ENCODE data around the gene HERC5.

Gene HERC5

DNA sequence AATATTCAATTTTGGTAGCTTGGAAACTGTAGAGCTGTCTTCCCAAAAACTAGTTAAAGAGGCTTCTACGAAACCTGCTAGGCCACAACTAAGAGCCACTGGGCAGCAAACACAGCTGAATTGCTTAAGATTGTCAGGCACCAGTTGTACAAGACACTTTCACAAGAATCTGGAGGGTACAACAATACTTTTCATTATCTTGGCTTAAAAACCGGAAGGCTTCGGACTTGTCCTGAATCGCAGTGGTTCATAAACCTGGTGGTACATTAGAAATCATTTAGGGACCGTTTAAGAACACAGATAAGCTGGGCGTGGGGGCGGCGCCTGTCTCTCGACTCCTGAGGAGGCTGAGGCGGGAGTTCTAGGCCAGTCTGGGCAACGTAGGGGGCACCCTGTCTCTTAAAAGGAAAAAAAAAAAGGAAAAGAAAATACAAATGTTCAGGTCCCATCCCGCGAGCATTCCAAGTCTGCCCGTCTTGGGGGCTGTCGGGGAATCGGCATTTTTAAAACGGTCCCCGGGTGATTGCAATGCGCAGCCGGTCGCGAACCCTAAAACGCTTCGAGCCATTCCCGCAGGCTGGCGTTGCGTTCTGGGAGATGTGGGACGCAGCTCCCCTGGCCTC lies 65.9 kb downstream of the HERC5 start:
- peak in 18 of 56 donors; percentile 3 to 58 (median 31) for DNase-seq

DNA sequence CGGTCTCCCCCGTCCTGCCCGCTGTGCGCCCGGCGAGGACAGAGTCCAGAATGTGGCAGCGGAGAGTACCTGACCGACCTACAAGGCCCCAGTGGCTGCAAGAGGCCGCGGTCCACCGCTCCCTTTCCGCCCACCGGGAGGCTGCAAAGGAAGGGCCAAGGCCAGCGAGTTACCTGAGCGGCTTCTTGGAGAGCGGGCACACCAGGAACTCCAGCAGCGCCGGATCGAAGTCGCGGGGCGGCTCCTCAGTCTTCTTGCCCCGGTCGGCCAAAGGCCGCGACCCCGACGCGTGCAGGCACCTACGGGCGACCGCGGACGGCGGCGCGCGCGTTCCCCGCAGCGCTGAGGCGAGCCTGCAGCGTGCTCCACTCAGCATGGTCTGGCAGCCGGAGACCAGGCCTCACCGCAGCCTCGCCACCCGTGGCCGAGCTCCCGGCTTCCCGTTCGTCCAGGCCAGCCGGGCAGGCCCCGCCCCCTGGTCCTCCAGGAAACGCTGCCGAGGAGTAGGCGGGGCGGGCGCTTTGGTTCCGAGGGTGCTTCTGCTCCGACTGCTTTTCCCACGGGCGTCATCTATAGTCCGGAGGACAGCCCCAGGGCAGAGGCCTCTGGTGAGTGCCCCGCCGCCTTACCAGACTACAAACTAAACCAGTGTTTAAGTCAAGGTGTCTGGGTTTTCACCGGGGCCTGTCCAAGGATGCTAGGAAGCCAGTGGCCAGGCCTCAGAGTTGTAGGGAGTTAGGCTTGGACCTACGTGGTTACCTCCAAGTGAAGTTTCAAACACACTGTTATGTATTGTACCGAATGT lies 66.6 kb downstream of the HERC5 start, which contains the start of gene PYURF:
PYURF (minus strand) TSS at position 452 of the 805 bp plus-strand sequence; CDS start at position 376, 76 bp downstream.
- peak; percentile 60 to 95 (median 88) for DNase-seq

DNA sequence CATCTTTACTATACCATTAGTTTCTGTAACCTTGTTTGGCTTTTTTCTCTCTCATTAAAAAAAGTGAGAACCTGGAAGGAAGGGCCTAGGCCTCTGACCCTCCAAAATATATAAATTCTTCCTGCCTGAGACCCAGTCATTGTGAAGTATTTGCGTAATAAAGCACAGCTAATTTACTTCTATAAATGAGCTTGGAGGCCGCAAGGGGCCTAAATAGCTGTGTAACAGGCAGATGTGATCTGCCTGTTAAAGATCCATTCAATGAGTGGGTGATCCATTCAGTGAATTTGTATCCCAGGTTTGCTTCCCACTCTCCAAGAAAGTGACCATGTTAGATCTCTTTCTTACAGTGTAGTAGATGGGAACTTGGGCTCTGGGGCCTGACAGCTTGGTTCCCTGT lies 67.3 kb downstream of the HERC5 start:
- DNase-seq, result peak in 1 of 56 donors; percentile 31

DNA sequence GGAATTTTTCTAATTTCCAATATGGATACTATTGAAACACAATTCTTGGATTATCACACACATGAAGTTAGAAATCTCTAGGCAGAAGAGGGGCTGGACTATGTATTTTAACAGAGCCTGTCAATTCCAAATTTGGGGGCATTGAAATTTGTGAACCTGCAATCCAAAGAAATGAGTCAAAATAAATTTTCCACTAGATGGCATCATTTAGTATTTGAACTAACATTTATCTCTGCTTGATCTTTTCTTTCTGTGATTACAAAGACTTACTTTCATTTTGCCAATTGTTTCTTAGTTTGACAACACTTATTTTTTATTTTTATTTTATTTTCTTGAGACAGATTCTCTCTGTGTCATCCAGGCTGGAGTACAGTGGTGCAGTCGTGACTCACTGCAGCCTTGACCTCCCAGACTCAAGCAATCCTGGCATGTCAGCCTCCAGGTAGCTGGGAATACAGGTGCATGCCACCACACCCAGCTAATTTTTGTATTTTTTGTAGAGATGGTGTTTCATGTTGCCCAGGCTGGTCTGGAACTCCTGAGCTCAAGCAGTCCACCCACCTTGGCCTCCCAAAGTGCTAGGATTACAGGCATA lies 69.4 kb downstream of the HERC5 start:
- DNase-seq, result peak in 1 of 56 donors; percentile 3

DNA sequence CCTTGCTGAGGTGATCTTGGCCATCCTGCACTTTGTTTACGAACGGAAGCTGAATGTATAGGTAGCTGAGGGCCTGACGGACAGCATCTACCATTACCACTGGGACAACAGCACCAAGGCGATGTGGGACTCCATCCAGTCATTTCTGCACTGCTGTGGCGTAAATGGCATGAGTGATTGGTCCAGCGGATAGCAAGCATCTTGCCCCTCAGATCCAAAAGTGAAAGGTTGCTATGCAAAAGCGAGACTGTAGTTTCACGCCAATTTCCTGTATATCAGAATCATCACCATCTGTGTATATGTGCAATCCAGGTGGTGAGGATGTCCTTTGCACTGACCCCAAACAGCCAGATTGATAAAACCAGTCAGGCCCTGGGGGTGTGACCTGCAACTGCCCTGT lies 70.9 kb downstream of the HERC5 start:
- DNase-seq, result no peak

DNA sequence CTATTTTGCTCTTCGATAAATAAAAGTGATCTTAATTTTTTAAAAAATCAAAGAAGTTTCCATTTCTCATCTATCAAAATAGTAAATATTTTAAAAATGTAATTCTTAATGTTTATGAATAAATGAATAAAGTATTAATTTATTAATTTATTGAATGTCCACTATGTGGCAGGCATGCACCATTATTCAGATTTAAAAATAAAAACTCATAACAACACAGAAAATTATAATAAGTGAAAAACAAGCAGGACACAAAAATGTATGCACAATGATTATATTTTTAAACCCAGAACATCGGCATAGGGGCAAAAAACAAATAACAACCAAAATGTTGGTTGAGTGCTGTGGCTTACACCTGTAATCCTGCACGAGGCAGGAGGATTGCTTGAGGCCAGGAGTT lies 71.9 kb downstream of the HERC5 start:
- DNase-seq, result no peak

DNA sequence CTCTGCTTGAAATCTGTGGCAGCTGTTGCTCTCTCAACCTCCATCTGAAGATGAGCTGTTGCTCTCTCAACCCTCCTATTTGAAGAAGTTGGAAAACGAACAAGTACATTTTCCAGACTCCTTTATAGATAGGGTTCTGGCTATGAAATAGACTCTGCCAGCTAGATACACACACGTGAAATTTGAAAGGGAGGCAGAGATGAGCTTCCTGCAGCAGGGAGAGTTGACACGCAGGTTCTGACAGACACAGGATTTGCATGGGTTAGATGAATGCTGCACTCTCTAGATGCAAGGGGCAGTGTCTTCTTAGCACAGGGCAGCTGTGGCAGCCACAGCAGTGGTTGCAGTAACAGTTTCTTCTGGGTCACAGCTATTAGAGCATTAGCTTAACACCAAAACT lies 74.6 kb downstream of the HERC5 start:
- DNase-seq, result no peak

DNA sequence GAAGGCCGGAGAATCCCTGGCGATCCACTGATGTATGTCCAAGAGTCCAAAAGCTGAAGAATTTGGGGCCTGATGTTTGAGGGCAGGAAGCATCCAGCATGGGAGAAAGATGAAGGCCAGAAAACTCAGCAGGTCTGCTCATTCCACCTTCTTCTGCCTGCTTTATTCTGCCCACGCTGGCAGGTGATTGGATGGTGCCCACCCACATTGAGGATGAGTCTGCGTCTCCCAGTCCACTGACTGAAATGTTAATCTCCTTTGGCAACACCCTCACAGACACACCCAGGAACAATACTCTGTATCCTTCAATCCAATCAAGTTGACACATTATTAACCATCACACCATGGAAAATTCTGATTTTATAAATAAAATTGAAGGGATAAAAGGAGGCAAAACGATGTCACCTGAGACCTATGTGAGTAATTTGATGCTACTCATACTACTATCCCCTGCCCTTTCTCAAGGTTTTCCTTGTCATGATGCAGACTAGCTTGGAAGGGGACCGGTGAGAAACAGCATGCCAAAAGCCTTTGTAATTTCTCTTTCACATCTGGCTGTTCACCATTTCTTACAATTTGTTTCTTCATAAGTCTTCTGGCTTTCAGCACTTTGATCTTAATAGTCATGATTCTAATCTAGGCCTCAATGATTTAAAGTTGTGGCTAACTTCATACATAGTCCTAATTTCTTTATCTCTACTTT lies 76.3 kb downstream of the HERC5 start:
- DNase-seq, result peak in 7 of 56 donors; percentile 5 to 38 (median 27)

DNA sequence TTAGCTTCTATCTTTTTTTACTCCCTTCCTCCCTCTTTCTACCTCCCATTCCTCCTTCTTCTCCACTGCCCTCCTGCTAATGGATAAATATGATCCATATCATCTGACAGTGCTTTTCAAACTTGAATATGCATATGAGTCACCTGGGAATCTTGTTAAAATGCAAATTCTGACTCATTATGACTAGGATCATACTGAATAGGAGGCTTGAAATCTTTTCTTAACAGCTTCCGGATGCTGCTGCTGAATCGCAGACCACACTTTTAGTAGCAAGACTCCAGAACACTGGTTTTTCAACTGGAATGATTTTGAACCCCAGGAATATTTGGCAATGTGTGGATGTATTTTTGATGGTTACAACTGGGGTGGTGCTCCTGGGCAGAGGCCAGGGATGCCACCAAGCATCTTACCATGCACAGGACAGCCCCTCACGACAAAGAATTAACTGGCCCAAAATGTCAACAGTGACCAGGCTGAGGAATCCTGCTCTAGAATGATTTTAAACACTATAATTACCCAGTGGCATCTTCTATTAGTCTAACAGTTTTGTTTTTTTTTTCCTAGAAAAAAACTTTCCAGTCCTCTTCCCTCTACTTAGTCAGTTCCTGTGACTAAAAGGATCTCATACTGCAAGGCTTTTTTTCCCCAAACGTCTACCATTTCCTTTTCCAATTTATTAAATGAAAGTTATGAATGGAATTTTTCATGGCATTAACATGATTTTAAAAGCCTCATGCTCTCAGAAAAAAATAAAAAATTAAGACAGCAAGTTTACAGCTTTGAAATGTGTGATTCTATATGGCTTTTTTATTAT lies 77.2 kb downstream of the HERC5 start:
- DNase-seq, result peak in 2 of 56 donors; percentile 6 to 24

DNA sequence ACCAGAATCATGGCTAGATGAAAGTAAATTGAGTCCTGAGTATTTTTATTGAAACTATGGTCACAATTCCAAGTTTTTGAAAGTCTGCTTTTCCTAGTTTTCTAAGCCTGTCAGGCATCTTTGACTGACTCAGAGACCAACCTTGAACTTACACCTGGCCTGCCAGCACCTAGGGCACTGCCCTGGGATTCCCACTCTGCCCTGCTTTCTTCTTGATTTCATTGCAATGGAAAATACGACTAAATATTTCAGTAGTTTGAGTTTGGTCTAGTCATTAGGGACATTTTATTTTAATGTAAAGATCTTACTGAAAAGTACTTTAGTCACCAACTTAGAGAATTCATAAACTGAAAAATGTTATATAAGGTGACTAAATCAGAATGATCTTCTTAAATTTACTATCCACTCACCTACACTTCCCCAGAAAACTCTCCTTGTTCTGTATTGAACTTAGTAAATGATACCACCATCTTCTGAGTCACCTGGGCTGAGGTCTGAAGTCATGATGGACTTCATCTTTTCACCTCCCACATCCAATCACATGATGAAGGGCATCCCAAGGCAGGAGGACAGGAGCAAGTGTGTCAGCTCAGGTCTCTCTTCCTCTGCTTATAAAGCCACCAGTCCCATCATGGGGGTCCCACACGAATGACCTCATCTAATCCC lies 78.3 kb downstream of the HERC5 start:
- no peak for DNase-seq

DNA sequence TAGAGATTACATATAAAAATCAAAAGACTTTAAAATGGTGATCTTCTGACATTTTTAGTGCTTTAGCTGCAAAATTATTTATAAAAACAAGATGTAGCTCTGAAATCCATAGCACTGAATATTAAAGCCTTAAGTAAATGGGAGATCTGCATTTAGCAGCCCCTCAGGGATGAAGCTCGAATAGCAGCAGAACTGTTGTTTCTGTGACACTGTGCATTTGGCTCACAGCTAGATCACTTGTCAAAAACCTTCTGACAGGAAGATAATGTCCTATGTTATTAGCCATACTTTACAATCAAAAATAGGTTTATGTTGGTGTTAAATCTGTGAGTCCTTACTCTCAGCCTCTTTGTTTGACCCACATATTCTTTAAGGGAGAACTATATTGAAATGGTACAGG lies 80.8 kb downstream of the HERC5 start:
- no peak for DNase-seq

DNA sequence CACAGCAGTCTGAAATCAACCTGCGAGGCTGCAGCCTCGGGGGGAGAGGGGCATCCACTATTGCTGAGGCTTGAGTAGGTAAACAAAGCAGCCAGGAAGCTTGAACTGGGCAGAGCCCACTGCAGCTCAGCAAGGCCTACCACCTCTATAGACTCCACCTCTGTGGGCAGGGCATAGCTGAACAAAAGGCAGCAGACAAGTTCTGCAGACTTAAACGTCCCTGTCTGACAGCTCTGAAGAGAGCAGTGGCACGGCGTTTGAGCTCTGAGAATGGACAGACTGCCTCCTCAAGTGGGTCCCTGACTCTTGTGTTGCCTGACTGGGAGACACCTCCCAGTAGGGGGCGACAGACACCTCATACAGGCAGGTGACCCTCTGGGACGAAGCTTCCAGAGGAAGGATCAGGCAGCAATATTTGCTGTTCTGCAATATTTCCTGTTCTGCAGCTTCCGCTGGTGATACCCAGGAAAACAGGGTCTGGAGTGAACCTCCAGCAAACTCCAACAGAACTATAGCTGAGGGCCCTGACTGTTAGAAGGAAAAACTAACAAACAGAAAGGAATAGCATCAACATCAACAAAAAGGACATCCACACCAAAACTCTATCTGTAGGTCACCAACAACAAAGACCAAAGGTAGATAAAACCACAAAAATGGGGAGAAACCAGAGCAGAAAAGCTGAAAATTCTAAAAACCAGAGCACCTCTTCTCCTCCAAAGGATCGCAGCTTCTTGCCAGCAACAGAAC lies 82.6 kb downstream of the HERC5 start:
- peak in 23 of 56 donors; percentile 2 to 73 (median 9) for DNase-seq

DNA sequence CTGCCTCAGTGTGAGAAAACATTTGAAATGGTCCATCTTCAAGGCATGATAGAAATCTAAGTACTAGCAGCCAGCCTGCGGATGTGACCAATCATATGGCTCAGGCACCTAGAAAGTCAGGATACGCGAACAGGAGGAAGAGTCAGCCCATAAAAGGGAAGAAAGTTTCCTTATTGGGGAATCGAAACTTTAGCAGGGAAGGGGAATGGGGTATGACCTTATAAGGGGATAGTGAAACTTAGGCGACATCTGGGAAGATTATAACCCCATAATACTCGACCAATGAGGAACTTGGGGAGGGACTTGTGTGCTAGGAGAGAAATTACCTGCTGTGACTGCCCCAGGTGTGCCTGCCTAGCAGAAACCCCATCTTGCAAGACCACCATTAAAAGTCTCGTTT lies 92.9 kb downstream of the HERC5 start:
- no peak for DNase-seq
